SK-N-MC (cell line): ENCODE measurements around the gene RUNX2.

Experiments used
- DNase-seq: peaks from one replicate; pipeline ENCODE4 v3.0.0-alpha.2; 2011; ENCODE audit warnings: low read depth, low spot score
- H3K27ac ChIP-seq: fragments of 200-600 bp; sonication (generic); 2 replicates; pipeline ENCODE4 v1.5.1; 2016; ENCODE audit warnings: mixed run types
- H3K36me3 ChIP-seq: fragments of 200-600 bp; sonication (generic); 2 replicates; pipeline ENCODE4 v1.6.1; 2017; ENCODE audit warnings: antibody characterized with exemption, low read length, mixed read lengths; ENCODE audit not compliant: insufficient read depth
- H3K4me3 ChIP-seq: fragments of 200-600 bp; sonication (generic); 2 replicates; pipeline ENCODE4 v1.5.1; 2016
- H3K9ac ChIP-seq: fragments of 200-600 bp; sonication (generic); 2 replicates; pipeline ENCODE4 v1.8.0; 2017; ENCODE audit warnings: mixed run types, mixed read lengths; ENCODE audit not compliant: insufficient read length
- H3K9me3 ChIP-seq: fragments of 200-600 bp; sonication (generic); 2 replicates; pipeline ENCODE4 v1.6.1; 2017; ENCODE audit warnings: low read depth, mild to moderate bottlenecking, antibody characterized with exemption, low read length, moderate library complexity, mixed read lengths
- EZH2 ChIP-seq: fragments of 200-600 bp; sonication (generic); IDR thresholded peaks from one replicate; pipeline ENCODE4 v1.6.1; 2017; ENCODE audit warnings: antibody characterized with exemption
- FOXP2 ChIP-seq: optimal IDR thresholded peaks from 2 replicates; pipeline ENCODE3; 2011; ENCODE audit warnings: mild to moderate bottlenecking, moderate library complexity; ENCODE audit not compliant: insufficient read depth; ENCODE audit errors: extremely low read length, control extremely low read depth
- POLR2AphosphoS5 ChIP-seq: IDR thresholded peaks from 2 replicates; pipeline ENCODE4 v1.6.1; 2012; ENCODE audit warnings: mild to moderate bottlenecking, low read depth, low read length, borderline replicate concordance

RUNX2 gene

GRCh38 chr6:45630801-45631200, 302.7 kb downstream of the RUNX2 start:
- H3K9ac ChIP-seq, result no peak overlapping the region
- no peaks in the 10 kb centered on the region for H3K36me3 ChIP-seq
- H3K9me3 ChIP-seq, result no peaks in the 10 kb centered on the region
- DNase-seq, result no peak
- H3K27ac ChIP-seq, result no peak overlapping the region
- no peak overlapping the region for H3K4me3 ChIP-seq
- no peak for TF ChIP-seq FOXP2

DNA sequence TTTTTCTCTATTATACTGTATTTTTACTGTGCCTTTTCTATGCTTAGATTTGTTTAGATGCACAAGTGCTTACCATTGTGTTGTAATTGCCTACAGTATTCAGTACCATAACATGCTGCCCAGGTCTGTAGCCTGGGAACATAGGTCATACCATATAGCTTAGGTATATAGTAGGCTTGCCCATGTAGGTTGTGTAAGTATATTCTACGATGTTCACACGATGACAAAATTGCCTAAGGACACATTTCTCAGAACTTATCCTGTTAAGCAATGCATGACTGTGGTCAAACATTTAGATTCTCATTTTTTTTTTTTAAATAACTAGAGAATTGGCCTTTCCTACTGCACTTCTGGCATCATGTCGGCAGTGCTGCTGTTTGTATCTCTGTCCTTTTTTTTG, 303.3 kb downstream of the RUNX2 start:
- Histone ChIP-seq H3K36me3 (no peaks in the 10 kb centered on the region), H3K9ac (no peak overlapping the region), H3K27ac (no peak overlapping the region), H3K9me3 (no peaks in the 10 kb centered on the region; the same call in 1 of the 2 replicates), H3K4me3 (no peak overlapping the region)
- TF ChIP-seq POLR2AphosphoS5, result no peak
- TF ChIP-seq FOXP2, result no peak
- TF ChIP-seq EZH2, result no peak
- no peak for DNase-seq

DNA sequence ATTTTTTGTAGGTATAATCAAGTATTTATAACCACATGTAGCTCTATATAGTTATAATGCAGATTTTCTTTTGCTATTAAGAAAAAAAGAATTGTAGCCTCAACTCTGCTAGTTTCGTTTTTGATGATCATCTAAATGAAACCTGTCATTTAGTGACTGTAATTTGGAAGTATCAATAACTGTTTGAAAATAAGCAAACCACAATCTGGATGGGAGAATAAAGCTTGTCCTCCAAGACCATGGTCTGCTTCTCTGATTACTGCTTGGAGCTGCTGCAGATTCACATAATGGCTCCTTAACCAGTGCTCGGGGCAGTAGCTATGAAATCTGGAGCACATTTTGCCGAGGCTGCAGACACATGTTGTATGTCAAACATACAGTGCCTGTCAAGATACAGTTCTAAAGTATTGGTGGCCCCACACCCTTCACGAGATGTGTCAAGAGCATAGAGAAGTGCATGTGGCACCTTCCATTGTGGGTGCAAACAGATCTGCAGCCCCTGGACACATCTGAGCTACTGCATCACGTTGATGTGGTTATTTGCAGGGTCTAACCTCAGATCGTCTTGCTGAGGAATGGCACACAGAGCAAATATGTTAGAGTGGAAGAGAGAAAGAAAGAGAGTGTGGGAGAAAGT, 305.3 kb downstream of the RUNX2 start:
- Histone ChIP-seq H3K9me3 (no peaks in the 10 kb centered on the region; the same call in 1 of the 2 replicates), H3K9ac (no peak overlapping the region), H3K36me3 (no peaks in the 10 kb centered on the region), H3K4me3 (no peak overlapping the region), H3K27ac (no peak overlapping the region)
- no peak for DNase-seq
- TF ChIP-seq FOXP2, result no peak
- no peak for TF ChIP-seq POLR2AphosphoS5
- TF ChIP-seq EZH2, result no peak

DNA sequence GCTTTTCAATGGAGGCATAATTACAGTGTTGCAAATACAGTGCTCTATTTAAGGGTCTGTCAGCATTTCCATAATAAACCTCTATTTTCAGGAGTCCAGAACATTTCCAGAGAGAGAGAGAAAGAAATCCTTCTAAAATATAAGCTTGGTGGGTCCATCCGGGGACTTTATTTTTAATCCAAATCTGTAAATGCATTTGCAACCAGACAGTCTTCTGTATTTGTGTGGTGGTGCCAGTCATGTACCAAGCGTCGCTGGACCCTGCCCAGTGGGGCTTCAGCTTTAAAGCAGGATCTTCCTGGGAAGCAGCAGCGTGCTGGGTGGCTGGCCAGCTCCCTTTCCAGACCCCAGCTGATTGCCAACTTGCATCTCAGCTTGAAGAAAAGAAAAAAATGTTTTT, 306.1 kb downstream of the RUNX2 start:
- no peak overlapping the region for H3K9ac ChIP-seq
- no peak for DNase-seq
- TF ChIP-seq POLR2AphosphoS5, result no peak
- no peak for TF ChIP-seq EZH2
- no peak overlapping the region for H3K4me3 ChIP-seq
- H3K27ac ChIP-seq, result no peak overlapping the region
- no peaks in the 10 kb centered on the region; the same call in 1 of the 2 replicates for H3K9me3 ChIP-seq
- no peaks in the 10 kb centered on the region for H3K36me3 ChIP-seq

DNA sequence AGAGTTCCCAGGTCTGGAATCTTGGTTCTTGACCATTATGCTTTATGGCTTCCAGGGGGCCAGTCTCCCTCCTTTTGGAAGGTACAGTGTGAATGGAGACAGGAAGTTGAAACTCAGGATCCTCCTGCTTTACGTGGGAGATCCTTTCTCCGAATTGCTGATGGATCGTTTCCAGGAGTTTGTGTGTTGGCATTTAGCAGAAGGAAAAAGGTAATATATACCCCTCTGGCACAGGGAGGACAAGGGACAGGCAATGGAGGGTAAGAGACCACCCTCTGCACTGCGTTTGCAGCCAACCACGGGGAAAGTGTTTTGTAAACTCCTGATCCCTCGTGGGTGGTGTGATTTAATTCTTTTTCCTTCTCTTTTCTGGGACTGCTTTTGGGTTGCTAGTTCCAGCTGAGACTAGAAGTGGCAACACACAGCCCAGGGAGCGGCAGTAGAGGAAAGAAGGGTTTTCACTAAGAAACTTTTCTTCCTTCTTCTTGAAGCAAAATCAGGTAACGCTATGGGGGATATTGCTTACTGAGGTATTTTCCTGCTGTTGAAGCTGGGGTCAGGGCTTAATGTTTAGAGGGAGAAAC, 307.2 kb downstream of the RUNX2 start:
- Histone ChIP-seq H3K4me3 (no peak overlapping the region), H3K9ac (no peak overlapping the region), H3K27ac (no peak overlapping the region), H3K9me3 (no peaks in the 10 kb centered on the region; the same call in 1 of the 2 replicates), H3K36me3 (no peaks in the 10 kb centered on the region)
- no peak for TF ChIP-seq POLR2AphosphoS5
- no peak for TF ChIP-seq FOXP2
- TF ChIP-seq EZH2, result no peak
- DNase-seq, result no peak

GRCh38 chr6:45637056-45637455, 308.9 kb downstream of the RUNX2 start:
- Histone ChIP-seq H3K36me3 (no peaks in the 10 kb centered on the region), H3K9me3 (no peaks in the 10 kb centered on the region; the same call in 1 of the 2 replicates), H3K27ac (no peak overlapping the region), H3K9ac (no peak overlapping the region), H3K4me3 (no peak overlapping the region)
- no peak for DNase-seq
- TF ChIP-seq FOXP2 (no peak), POLR2AphosphoS5 (no peak), EZH2 (no peak)

GRCh38 chr6:45637611-45638257, 309.6 kb downstream of the RUNX2 start:
- DNase-seq, result no peak
- H3K9me3 ChIP-seq, result no peaks in the 10 kb centered on the region; the same call in 1 of the 2 replicates
- no peak overlapping the region for H3K4me3 ChIP-seq
- H3K27ac ChIP-seq, result no peak overlapping the region
- no peak overlapping the region for H3K9ac ChIP-seq
- H3K36me3 ChIP-seq, result no peaks in the 10 kb centered on the region
- TF ChIP-seq POLR2AphosphoS5 (no peak), EZH2 (no peak), FOXP2 (no peak)

DNA sequence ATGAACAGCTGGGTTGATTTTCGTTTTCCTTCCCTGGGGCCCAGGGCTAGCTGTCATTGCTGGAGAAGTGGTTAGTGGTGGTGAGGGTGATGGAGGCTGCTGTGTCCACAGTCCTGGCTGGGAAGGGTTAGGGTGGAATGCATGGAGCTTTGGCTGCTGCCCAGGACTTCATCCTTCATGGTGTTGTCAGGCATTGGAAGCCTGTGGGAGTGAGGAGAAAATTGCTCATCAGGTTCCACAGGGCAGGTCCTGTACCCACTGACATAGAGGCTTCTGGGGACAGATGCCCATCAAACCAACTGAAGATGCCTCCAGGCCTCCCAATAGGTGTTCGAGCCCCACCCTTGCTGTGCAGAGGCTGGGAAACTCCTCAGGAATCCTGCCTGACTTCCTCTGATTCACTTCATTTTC, 312.0 kb downstream of the RUNX2 start:
- H3K9me3 ChIP-seq, result no peaks in the 10 kb centered on the region; the same call in 1 of the 2 replicates
- no peak overlapping the region for H3K27ac ChIP-seq
- no peak overlapping the region for H3K4me3 ChIP-seq
- H3K36me3 ChIP-seq, result no peaks in the 10 kb centered on the region
- no peak for DNase-seq
- H3K9ac ChIP-seq, result no peak overlapping the region
- TF ChIP-seq POLR2AphosphoS5 (no peak), FOXP2 (no peak), EZH2 (no peak)
